Mesothelial cell of epicardium (in vitro differentiated cells): ENCODE measurements around the gene OTOG. TPM values are rescaled to one million over a fixed set of nuclear protein-coding genes. Genes with fewer than 3 reads are reported as not detected.

Experiments
- DNase-seq, 2 experiments: peaks; one replicate each; pipeline ENCODE4 v3.0.0; 2021; ENCODE audit warnings: low spot score in 2 of 2; ENCODE audit not compliant: unreplicated experiment in 2 of 2
- H3K27ac Mint-ChIP-seq: 2 replicates; pipeline ENCODE4 v1.8.0; 2021; ENCODE audit warnings: mixed read lengths
- H3K27me3 Mint-ChIP-seq: 2 replicates; pipeline ENCODE4 v1.8.0; 2021; ENCODE audit warnings: low read depth, mixed read lengths
- H3K36me3 Mint-ChIP-seq: 2 replicates; pipeline ENCODE4 v1.8.0; 2021; ENCODE audit warnings: mixed read lengths
- H3K4me1 Mint-ChIP-seq: 2 replicates; pipeline ENCODE4 v1.8.0; 2021; ENCODE audit warnings: mixed read lengths
- H3K4me3 Mint-ChIP-seq: 2 replicates; pipeline ENCODE4 v1.8.0; 2021; ENCODE audit warnings: mild to moderate bottlenecking, moderate library complexity, mixed read lengths
- H3K9me3 Mint-ChIP-seq: 2 replicates; pipeline ENCODE4 v1.8.0; 2021; ENCODE audit warnings: mixed read lengths
- total RNA-seq: library from RNA; stranded (reverse); gene quantifications from 3 replicates; pipeline ENCODE4 v1.2.1, GENCODE V29; 2021
- TF ChIP-seq, protein P1 (sequence below): fragments of 200-600 bp; sonication (generic); IDR thresholded peaks from one replicate; pipeline ENCODE4 v1.5.0; 2021; ENCODE audit warnings: antibody characterized with exemption; ENCODE audit not compliant: unreplicated experiment

Gene OTOG
- total RNA-seq, 1 donor from 2014 or later: 1.8 TPM

DNA sequence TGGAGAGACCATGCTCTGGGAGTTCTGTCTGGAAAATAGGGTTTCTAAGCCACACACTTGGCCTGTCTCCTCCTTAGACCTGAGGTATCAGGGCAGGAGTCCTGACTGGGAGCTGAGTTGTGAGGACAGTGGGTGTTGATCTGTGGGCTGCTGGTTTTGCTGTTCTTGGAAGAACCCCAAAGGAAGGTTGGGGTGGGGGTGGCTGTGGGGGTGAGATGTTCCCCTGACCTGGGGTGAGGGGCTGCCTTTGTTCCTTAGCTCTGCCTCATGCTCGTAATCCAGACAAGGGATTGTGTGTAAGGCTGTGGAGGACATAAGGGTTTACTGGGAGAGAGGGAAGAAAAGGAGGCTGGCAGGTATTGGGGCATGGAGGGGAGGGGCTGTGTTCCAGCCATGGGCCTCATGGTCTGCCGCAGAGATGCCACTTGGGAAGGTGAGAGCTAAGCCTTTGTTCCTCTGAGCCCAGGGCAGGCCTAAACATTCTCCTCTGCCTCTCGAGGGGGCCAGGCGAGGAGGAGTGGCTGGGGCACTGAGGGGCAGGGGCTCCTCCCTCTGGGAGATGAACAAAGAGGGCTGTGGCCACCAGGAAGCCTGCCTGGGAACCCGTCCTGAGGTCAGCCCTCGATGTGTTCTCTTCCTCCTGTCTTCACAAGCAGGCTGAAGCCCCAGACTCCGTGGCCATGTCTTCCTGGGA, 4.4 kb downstream of the OTOG start:
- Mint-ChIP-seq H3K9me3 (no peaks in the 10 kb centered on the region), H3K27me3 (peaks cover 52% of the 10 kb centered on the region), H3K36me3 (no peaks in the 10 kb centered on the region), H3K4me1 (peaks cover 11% of the 10 kb centered on the region), H3K4me3 (no peak overlapping the region), H3K27ac (no peak overlapping the region)
- TF ChIP-seq, protein P1, sequence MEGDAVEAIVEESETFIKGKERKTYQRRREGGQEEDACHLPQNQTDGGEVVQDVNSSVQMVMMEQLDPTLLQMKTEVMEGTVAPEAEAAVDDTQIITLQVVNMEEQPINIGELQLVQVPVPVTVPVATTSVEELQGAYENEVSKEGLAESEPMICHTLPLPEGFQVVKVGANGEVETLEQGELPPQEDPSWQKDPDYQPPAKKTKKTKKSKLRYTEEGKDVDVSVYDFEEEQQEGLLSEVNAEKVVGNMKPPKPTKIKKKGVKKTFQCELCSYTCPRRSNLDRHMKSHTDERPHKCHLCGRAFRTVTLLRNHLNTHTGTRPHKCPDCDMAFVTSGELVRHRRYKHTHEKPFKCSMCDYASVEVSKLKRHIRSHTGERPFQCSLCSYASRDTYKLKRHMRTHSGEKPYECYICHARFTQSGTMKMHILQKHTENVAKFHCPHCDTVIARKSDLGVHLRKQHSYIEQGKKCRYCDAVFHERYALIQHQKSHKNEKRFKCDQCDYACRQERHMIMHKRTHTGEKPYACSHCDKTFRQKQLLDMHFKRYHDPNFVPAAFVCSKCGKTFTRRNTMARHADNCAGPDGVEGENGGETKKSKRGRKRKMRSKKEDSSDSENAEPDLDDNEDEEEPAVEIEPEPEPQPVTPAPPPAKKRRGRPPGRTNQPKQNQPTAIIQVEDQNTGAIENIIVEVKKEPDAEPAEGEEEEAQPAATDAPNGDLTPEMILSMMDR: no peak
- no peak for DNase-seq

DNA sequence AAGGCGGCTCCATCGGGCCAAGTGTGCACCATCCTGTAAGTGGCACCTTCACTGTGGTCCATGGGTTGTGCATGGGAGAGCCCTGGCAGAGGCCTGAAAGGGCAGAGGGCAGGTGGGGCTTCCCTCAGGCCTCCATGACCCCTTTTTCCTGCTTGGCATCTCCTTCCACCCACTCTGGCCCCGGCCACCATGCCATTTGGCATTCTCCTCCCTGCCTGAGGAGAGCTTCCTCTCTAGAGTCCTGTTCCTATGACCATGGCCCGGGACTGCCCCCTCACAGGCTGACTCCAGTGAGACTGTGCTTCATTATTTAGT, 4.9 kb downstream of the OTOG start:
- Mint-ChIP-seq H3K9me3 (no peaks in the 10 kb centered on the region), H3K4me1 (peaks cover 8% of the 10 kb centered on the region), H3K27ac (no peak overlapping the region), H3K4me3 (no peak overlapping the region), H3K36me3 (no peaks in the 10 kb centered on the region), H3K27me3 (peaks cover 52% of the 10 kb centered on the region)
- no peak for DNase-seq
- TF ChIP-seq, protein P1: no peak

DNA sequence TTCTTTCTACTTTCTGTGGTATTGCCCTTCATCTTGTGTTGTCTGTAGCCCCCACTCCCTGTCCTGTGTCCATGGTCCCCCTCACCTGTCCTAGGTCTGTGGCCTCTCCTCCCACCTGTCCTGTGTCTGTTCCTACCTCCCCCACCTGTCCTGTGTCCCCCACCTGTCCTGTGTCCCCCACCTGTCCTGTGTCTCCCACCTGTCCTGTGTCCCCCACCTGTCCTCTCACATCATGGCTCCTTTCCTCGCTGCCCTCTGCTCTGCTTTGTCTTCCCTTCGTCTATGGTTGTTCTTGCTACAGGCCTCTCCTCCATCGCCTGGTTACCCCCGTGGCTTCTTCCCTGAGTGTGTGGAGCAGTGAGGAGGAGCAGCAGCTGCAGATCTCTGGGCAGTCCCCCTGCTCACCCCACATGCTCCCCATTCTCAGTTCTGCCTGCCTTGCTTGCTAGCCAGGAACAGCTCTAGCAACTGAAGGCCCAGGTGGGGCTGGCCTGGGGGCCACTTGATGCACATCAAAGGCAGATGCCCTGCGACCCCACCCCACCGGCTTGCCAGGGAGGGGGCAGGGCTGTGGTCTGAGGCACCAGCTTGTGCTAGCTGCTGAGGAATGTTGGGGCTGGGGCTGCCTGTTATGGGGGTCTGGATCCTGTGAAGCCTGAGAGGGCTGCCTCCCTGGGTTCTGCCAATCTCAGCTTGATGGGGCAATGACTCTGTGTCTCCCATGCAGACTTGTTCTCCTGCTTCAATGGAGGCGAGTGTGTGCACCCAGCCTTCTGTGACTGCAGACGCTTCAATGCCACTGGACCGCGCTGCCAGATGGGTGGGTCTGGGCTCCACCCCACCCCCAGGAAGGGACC, 5.6 kb downstream of the OTOG start:
- no peaks in the 10 kb centered on the region for H3K9me3 Mint-ChIP-seq
- H3K27me3 Mint-ChIP-seq: peaks cover 52% of the 10 kb centered on the region
- H3K4me1 Mint-ChIP-seq: peaks cover 1% of the 10 kb centered on the region
- H3K4me3 Mint-ChIP-seq: no peak overlapping the region
- no peak for DNase-seq
- H3K27ac Mint-ChIP-seq: no peak overlapping the region
- TF ChIP-seq, protein P1: no peak
- no peaks in the 10 kb centered on the region for H3K36me3 Mint-ChIP-seq

DNA sequence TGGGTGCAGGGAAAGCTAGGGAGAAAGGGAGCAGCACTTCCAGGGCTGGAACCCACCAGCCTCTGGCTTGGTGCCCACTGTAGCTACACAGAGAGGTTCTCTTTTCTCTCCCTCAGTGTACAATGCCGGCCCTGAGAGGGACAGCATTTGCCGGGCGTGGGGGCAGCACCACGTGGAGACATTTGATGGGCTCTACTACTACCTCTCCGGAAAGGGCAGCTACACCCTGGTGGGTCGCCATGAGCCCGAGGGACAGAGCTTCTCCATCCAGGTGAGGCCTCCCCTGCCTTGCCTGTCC, 6.1 kb downstream of the OTOG start:
- Mint-ChIP-seq H3K36me3 (no peaks in the 10 kb centered on the region), H3K4me3 (no peak overlapping the region), H3K27me3 (peaks cover 52% of the 10 kb centered on the region), H3K4me1 (no peaks in the 10 kb centered on the region), H3K27ac (no peak overlapping the region), H3K9me3 (no peaks in the 10 kb centered on the region)
- no peak for DNase-seq
- TF ChIP-seq, protein P1: no peak

DNA sequence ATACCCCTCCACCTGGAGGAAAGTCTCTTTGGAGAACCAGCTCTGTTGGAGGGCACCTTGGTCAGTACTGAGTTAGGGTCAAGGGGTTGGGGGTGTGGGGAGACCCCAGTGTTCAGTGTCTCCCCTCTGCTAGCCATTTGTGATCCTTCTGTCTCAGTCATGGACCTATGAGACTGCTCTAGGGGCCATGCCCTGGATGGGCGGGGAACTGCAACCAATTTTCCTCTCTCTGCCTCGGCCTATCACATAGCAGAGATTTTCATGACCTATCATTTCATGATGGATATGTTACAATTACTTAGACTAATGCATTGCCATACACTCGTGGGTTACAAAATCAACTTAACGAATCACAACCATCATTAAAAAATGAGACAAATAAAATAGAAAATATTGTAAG, 7.4 kb downstream of the OTOG start:
- no peak for DNase-seq
- Mint-ChIP-seq H3K9me3 (no peaks in the 10 kb centered on the region), H3K4me1 (no peaks in the 10 kb centered on the region), H3K27ac (no peak overlapping the region), H3K4me3 (no peak overlapping the region), H3K36me3 (no peaks in the 10 kb centered on the region), H3K27me3 (peaks cover 47% of the 10 kb centered on the region)
- TF ChIP-seq, protein P1: no peak
